ENCODE results near the gene NSF. TPM values are rescaled to one million over a fixed set of nuclear protein-coding genes. Genes with fewer than 3 reads are reported as not detected.
"Not testable (repeated sequence)": the region's sequence is repeated elsewhere in the genome, so short reads cannot be mapped to it uniquely, and the experiment has no call there.

NSF gene
- polyA plus RNA-seq (ENCODE audit: insufficient read length in 3 of 3): 10 to 100 TPM; 30.4 to 35.9 (median 32.9) TPM
- long read RNA-seq, donor 1, partial matches to known transcripts: 0 of 3 reads
- long read RNA-seq, donor 1, other reads (novel, unspliced or antisense): 0 of 3 reads
- long read RNA-seq, donor 2, partial matches to known transcripts: 0 of 5 reads
- long read RNA-seq, donor 2, other reads (novel, unspliced or antisense): 0 of 5 reads
- long read RNA-seq, donor 3, partial matches to known transcripts: 0 of 2 reads
- long read RNA-seq, donor 3, other reads (novel, unspliced or antisense): 0 of 2 reads
- long read RNA-seq, donor 4, partial matches to known transcripts: 0 of 3 reads
- long read RNA-seq, donor 4, other reads (novel, unspliced or antisense): 0 of 3 reads
- long read RNA-seq, donor 5, partial matches to known transcripts: 0 of 5 reads
- long read RNA-seq, donor 5, other reads (novel, unspliced or antisense): 0 of 5 reads
- long read RNA-seq, donor 6, transcript NSF-201 (21 exons, 3,983 nt): major isoform, 7 of 13 reads
- long read RNA-seq, donor 6, partial matches to known transcripts: 5 of 13 reads
- long read RNA-seq, donor 6, other reads (novel, unspliced or antisense): 0 of 13 reads
- long read RNA-seq, donor 7, partial matches to known transcripts: 0 of 3 reads
- long read RNA-seq, donor 7, other reads (novel, unspliced or antisense): 0 of 3 reads
- long read RNA-seq, donor 8, partial matches to known transcripts: 0 of 2 reads
- long read RNA-seq, donor 8, other reads (novel, unspliced or antisense): 0 of 2 reads
- long read RNA-seq, donor 9, partial matches to known transcripts: 7 of 7 reads
- long read RNA-seq, donor 9, other reads (novel, unspliced or antisense): 0 of 7 reads
- long read RNA-seq, donor 10, partial matches to known transcripts: 32 of 36 reads
- long read RNA-seq, donor 10, other reads (novel, unspliced or antisense): 0 of 36 reads
- long read RNA-seq, donor 11, partial matches to known transcripts: 0 of 5 reads
- long read RNA-seq, donor 11, other reads (novel, unspliced or antisense): 0 of 5 reads
- long read RNA-seq, donor 12, partial matches to known transcripts: 21 of 25 reads
- long read RNA-seq, donor 12, other reads (novel, unspliced or antisense): 0 of 25 reads
- long read RNA-seq, donor 13: 0 reads
- long read RNA-seq, donor 14: 0 reads
- long read RNA-seq, donor 15: 0 reads
- long read RNA-seq, donor 16, partial matches to known transcripts: 0 of 2 reads
- long read RNA-seq, donor 16, other reads (novel, unspliced or antisense): 0 of 2 reads

DNA sequence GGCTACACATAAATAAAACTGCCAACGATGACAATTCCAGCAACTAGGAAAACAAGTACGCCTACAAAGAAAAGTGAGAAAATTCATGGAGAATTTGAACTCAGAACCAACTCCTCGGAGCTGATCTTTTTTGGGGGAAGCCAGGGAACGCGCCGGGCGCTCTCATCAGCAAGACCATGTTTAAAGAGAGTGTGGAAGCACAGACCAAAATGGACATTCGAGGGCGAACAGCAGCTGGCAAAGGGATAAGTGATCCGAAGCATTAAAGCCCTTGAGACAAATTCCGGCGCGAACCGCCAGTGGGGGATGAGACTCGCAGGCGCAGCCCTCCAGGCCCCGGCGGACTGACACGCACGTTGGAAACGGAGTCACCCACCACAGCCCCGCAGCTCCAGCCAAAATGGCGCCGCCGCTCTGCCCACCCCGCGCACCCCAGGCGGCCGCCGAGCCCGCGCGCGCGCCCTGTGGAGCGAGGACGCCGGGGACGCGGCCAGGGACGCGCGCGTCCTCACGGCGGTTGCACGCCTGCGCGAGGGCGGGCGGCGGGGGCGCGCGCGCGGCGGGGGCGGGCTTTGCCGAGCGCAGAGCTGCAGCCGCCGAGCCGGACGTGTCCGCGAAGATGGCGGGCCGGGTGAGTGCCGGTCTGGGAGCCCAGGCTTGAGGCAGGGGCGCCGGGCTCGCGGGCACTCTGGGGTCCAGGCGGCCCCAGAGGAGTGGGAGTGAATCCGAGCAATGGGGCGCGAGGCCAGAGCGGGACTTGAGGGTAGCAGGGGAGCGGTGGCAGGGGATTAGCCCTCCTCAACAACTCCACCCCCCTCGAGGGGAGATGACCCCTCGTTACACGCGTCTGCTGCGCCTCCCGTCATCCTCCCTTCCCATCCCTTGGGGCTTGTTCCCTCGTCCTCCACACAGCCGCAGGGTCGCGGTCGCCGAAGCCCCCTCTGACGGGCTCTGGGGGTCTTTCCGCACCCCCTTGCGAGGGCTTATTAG, at the start of gene NSF:
Gene NSF (plus strand): TSS at position 513 of the 990 bp plus-strand sequence. CDS start 107 bp downstream, at position 620.
- DNase-seq: not testable (repeated sequence)

DNA sequence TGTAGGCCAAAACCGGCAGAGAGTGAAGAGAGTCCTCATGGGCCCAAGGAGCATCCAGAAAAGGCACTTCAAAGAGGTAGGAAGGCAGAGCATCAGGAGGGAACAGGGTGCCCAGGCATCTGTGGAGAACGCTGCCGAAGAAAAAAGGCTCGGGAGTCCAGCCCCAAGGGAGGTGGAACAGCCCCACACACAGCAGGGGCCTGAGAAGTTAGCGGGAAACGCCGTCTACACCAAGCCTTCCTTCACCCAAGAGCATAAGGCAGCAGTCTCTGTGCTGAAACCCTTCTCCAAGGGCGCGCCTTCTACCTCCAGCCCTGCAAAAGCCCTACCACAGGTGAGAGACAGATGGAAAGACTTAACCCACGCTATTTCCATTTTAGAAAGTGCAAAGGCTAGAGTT, 41.9 kb upstream of the NSF start:
- not testable (repeated sequence) for DNase-seq

- DNase-seq: not testable (repeated sequence)
Measured at GRCh38 chr17:46559155-46559554, 31.3 kb upstream of the NSF start.

DNA sequence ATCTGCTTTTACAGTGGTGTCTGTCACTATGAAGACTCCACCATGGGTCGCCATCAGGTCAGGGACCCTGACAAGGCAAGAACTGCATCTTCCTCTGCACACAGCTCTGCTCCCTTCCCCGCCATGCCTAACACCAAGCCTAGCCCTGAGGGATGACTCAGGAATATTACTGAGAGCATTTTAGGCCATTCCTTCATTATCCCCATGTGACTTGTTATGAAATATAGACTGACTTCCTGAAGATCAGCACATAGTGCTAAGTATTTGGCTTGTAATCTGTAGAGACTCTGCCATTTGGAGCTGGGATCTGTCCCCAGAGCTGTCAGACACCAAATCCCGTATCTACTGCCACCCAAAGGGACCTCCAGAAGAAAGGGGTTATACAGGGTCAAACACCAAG, 30.4 kb upstream of the NSF start:
- DNase-seq: not testable (repeated sequence)

DNA sequence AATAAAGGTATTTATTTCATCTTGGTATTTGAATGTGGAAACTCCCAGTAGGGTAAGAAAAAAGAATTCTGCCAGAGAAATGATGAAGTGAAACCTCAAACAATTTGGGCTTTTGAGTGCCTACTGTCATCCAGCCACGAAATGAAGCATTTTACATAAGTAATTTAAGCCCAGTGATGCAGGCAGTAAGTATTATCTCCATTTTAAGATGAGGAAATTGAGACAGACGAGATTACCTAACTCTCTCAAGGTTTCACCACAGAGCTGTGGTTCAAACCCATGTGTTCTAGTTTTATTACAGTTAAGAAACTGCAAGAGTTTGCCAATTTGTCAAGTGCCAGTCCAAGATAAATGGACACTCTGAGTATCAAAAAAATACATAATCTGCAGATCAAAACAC, 24.2 kb upstream of the NSF start:
- not testable (repeated sequence) for DNase-seq

DNA sequence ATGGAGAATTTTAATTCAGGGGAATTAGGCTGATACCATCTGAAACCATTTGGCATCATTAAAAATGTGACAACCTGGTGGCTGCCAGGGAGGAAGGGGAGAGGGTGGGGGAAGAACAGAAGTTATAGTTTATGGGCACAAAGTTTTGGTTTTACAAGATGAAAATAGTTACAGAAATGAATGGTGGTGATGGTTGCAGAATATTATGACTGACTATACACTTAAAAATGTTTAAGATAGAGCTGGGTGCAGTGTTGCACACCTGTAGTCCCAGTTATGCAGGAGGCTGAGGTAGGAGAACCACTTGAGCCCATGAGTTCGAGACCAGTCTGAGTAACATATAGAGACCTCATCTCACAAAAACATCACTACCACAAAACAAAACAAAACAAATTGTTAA, 23.5 kb upstream of the NSF start:
- DNase-seq: not testable (repeated sequence)

DNA sequence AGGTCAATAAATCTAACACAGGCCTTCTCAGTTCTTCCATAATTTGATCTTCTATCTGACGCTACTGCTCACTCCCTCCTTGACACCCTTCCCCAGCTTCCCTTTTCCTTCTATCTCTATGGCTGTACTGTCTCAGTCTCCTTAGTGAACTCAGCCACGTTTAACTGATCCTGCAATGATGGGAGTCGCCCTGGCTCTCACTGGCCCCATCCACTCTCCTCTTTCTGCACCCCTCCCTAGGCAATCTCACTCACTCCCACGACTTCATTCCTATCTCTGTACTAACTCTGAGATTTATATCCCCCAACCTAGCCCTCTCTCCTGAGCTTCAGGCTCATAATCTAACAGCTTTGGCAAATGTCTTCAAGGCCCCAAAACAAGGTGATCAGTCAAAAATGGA, 18.7 kb upstream of the NSF start:
- DNase-seq: not testable (repeated sequence)

- DNase-seq: not testable (repeated sequence)
Measured at GRCh38 chr17:46579083-46580075, 11.1 kb upstream of the NSF start, which contains the start of gene ARL17A. TSS of gene ARL17A (minus strand) at chr17:46579691. CDS start at chr17:46576322, 3,369 bp downstream.

GRCh38 chr17:46580082-46580481, 10.4 kb upstream of the NSF start:
- DNase-seq: not testable (repeated sequence)

DNA sequence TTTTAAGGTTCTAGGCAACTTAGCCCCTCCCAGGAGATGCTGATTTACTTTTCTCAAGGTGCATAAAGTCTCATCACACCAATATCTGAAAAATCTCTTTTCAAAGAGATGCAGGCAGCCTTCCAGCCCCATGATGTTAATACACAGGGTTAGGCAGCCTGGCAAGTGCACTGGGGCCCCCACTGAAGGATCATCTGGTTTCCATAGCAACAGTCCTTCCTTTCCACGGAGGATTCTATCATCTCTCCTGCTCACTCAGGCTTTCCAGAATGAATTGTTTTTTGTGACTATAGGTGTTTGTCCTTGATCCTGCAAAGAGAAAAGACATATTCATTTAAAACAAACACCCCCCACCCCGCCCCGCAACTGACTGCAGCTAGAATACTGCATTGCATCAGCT, 5.0 kb upstream of the NSF start:
- DNase-seq: not testable (repeated sequence)

DNA sequence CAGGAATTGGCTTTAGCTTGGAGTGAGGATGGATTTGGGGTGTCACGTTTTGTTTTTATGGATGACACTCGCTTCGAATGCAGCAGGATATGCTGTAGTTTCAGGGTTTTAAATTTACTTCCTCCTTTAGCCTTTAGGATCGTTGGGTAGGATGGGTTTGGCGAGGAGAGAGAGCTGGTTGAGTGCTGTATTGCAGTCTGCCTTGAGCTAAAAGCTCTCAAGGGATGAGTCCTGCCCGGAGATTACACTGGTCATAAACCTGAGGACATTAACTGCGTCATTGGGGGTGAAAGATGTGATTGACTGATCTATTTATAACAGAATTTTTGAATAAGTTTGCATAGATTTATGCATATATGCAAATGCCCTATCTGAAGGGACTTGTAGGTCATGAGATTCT, 863 bp downstream of the NSF start:
- DNase-seq: not testable (repeated sequence)

- not testable (repeated sequence) for DNase-seq
Measured at GRCh38 chr17:46598344-46598931, 8.0 kb downstream of the NSF start.

- not testable (repeated sequence) for DNase-seq
Measured at GRCh38 chr17:46600767-46601166, 10.3 kb downstream of the NSF start.

DNA sequence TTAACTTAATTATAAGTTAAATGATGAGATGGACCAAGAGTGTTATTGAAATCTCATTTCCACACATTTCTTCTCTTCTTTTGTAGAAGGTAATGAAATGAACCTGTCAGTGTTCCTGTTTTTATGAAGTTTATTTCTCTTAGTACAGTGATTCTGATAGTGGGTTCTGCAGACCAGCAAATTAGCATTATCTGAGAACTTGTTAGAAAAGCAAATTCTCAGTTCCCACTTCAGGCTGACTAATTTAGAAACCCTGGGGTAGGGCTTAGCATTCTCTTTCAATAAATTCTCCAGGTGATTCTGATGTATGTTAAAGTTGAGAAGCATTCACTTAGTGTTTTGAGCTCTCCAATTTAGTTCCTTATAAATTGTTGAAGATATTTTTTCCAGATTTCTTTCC, 12.7 kb downstream of the NSF start:
- not testable (repeated sequence) for DNase-seq

GRCh38 chr17:46611304-46611703, 20.8 kb downstream of the NSF start:
- not testable (repeated sequence) for DNase-seq

DNA sequence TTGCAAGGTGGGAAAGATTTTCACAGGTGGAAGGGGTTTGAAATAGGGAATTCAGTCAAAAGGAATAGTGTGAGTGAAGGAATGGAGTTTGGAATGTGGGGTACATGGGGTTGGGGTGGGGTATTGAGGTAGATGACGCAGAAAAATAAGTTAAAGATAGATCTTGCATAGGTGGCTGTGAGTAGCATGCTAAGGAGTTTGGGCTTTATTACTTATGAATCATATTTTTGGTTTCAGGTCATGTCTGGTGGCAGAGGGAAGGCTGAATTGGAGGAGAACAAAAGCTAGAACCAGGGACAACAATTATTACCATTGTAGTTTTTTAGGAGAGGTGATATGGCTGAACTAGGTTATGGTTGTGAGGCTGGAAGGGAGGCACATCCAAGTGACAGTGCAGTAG, 23.4 kb downstream of the NSF start:
- not testable (repeated sequence) for DNase-seq

DNA sequence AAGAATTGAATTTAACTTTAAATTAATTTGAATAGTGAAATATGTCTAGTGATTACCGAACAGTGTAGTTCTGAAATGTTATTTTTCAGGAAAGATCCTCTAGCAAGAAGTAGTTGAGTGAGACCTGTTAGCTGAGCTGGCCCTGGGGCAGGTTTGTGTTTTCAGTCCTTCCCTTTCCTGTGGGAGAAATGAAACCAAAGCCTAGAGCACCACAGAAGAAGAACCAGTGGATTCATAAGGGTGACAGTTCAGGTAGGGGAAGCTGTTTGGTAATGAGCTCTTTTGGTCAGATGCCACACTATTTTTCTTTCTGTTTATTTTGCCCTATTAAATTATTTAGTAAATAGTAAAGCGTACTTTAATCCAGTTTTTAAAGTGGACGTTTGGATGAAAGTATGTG, 26.7 kb downstream of the NSF start:
- DNase-seq: not testable (repeated sequence)

DNA sequence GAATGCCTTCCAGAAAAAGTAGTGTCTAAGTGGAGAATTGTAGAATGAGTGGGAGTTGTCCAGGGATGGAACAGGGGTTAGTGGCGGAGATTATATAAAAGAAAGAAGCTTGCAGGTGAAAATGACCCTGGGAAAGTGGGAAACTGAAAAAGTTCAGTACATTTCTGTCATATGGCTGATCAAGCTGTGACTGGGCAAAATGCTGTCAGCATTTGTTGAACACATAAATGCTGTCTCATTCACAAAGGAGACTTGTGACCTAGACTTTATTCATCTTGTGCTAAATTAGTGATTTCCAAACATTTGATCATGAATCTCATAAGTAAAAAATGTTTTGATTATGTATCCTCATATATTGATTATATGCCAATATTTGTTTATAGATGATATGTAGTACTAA, 28.5 kb downstream of the NSF start:
- DNase-seq: not testable (repeated sequence)

DNA sequence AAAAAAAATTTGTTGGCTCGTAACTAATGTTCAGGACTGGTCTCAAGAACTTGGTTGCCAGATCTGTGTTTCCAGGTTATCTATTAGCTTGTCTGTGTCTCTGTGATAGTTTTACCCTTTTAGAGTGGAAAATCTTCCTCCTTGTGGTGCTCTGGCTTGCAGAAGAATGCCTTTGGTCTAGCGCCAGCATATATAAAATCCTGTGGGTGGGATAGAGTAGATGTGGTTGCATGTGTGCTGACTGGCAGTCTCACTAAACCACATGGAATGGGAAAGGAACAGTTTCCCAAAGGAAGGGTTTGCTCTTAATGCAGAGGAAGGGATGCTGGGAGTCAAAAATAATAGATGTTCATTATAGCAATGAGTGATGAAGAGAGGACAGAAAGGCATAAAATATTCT, 33.3 kb downstream of the NSF start:
- not testable (repeated sequence) for DNase-seq
